NCI-H1436 (cell line): ENCODE results near the gene SHB.

ENCODE experiments used
- DNase-seq: peaks from one replicate; lab custom pipeline; 2025; lab: John Stamatoyannopoulos, UW

Gene SHB

DNA sequence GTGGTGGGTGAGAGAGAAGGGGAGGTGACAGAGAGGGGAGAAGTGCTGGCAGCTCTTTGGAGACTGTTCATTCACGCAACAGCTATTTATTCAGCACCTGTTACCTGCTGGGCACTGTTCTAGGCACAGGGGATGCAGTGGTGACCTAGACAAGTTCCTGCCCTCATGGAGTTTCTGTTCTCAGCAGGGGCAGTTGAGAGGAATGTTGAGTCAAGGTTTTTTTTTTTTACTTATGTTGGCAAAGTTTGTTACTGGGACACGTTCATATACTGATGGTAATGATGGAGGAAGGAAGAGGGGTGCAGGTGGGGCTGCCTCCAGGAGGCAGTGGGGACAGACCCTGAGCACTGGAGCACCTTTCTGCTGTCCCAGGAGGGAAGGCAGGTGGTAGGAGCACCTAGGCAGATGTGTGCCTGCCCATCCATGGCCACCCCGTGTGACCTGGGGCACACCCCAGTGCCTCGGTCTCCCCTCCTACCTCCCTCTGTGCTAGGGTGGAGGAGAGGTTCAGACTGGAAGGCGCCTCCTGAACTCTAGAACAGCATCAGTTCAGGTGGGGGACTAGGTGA lies 115.7 kb downstream of the SHB start:
- DNase-seq: no peak

DNA sequence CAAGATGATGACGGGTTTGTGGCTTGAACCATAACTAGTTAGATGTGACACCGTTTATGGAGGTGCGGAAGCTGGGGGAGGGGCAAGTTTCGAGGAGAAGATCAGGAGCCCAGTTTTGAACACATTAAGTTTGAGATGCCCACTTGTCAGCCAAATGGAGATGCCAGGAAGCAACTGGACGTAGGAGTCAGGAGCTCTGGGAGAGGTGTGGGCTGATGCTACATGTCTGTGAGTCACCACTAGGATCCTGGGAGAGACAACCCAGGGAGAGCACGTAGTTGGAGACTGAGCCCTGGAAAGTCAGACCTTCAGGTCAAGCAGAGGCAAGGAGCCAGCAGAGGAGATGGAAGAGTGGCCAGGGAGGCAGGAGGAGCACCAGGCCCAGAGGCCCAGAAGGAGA lies 116.3 kb downstream of the SHB start:
- DNase-seq: no peak

- no peak for DNase-seq
These were observed 117.2 kb downstream of the SHB start for GRCh38 chr9:37951671-37952449.

GRCh38 chr9:37950561-37950960 lies 118.5 kb downstream of the SHB start:
- no peak for DNase-seq

GRCh38 chr9:37949576-37949975 lies 119.5 kb downstream of the SHB start:
- no peak for DNase-seq

- no peak for DNase-seq
These were observed 120.5 kb downstream of the SHB start for GRCh38 chr9:37948417-37948980.

- DNase-seq: no peak
These were observed 121.0 kb downstream of the SHB start for GRCh38 chr9:37947977-37948376.

DNA sequence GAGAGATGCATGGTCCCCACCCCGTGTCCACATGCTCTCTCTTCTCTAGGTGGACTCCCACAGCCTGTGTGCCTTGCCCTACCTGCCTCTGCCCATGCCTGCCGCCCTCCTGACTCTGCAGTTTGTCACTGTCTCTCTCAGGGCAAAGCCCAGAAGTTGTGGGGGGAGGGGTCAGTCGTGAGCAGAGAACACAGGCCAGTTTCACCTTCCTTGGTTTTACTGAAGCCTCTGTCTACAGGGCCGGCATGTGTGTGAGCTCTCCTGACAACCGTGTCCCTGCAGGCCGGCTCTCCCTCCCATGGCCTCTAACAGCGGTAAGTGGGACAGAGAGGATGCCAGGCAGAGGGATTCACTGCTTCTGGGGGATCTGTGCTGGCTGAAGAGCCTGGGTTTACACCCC lies 121.6 kb downstream of the SHB start:
- no peak for DNase-seq

DNA sequence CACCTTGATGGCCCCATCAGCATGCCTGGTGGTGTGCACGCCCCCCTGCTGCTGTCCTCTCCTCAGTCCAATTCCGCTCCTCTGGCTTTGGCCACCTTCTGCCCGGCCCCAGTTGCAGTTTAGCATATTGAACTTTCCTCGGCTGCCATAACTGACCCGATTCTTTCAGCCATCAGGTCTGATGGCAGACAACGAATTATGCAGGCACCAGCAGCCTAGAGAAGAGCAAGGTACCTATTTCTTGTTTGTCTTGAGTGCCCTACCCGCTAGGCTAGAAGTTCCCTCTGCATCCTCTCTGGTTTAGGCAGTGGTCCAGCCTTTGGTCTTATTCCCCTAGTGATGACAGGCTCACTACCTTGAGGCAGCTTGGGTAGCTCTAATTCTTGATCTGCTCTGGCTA lies 122.1 kb downstream of the SHB start:
- DNase-seq: no peak

DNA sequence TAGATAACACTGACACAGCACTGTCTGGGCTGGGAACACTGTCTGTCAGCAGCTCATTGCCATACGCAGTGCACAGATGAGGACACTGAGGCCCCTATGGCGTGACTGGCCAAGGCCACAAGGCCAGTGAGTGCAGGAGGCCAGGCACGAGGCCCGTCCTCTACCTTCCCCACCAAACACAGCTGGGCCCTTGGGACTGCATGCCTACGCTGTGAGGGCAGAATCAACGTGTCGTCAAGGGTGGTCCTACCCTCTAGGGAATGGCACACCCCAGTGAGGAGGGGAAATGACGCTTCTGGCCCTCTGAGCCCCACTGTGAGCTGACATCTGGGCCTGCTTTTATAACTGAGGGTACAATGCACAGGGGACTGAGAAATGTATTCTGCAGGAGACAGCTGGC lies 123.0 kb downstream of the SHB start:
- DNase-seq: no peak

DNA sequence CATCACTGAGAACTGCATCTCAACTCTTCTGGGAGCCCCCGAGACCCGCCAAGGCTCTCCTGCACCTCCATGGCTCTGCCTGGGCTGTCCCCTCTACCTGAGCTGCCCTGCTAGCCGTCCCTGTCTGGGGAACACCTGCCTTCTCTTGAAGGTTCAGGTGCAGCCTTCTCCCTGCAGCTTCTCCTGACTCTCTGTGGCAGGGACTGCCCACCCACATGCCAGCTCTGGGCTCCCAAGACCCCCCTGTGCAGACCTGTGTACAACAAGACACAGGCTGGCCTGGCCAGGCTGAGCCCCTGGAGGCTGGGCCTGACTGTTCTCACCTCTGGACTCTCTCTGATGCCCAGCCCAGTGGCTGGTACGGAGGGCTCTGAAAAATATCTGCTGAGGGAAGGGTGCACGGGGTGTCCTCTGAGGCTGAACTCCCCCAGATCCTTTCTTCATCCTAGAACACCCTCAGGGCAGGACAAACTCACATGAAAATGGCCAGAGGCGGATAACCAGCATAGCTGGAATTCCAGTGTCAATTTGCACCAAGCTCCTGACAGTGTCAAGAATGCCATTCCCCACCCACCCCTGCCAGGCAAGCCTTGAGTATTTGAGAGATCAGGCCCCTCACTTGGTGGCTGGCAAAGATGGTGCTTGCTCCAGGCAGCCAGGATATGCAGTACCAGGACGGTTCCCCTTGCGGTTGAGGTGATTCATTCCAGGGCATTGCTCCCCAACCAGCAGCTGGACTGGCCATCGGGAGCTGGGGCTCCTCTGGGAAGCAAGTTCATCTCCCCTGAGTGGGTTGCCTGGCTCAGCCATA lies 124.2 kb downstream of the SHB start:
- no peak for DNase-seq

GRCh38 chr9:37944266-37944650 lies 124.8 kb downstream of the SHB start:
- no peak for DNase-seq

DNA sequence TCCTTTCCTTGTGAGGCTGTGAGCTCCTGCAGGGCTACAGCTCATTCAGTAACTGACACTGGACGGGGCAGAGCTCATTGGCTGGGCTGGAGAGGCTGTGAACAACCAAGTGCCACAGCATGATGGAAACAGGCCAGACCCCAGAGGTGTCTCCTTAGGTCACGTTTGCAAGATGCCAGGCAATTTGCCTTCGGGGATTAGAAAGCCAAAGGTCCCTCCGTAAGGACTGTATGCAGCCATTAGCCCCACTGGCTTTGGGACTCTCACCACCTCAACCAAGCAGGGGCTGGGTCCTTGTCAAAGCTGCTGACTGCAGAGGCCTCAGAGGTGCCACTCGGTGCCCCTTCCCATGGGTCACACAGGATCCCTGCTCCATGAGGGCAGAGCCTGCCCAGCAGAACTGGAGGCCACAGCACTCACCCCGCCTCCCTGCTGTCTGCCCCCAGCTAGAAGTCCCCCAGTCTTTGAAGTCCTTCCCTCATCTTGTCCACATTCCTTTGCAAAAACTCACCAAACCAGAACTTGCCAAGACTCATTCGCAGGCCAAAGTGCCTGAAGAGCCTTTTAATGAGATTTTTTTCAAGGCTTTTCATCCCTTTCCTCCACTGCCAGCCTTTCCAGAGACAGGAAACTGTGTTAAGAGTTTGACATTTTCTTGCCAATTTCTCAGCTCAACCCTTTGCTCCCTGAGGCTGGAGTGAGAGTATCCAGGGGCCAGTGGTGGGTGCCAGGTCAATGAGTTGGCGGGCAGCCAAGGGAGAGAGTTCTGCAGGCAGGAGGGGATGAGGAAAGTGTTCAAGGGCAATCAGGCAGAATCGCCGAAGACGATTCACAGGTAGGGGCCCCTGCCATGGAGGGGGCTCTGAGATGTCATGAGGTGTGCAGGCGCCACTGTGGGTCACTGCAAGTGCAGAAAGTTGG lies 125.4 kb downstream of the SHB start:
- no peak for DNase-seq

DNA sequence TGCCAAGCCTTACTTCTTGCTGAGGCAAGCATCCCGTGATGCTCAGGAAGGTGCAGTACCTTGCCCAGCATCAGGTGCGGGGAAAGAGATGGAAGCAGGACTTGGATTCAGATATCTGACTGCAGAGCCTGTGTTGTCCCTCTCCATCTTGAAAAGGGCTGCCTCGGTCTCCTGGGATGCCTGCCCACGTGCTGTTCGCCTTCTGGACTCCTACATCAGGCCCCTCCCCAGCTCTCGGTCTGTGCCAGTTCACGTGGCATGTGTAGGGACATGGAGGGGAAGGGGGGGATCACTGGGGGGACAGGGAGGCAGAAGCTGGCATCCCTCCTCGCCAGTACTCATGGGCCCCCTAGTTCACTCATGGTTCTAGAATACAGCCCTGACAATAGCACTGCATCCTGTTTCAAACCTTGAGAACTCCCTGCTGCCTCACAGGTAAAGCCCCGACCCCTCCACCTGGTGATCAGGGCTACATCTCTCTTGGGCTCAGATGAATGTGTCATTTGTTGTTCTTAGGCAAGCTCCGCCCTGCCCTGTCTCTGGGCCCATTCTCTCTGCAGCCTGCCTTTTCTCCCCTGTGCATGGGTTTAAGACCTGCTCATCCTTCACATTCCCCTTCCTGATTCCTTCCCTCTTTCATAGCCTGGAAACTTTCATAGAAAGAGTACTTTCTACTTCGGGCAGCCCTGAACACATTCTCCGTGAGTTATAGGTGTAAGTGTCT lies 126.2 kb downstream of the SHB start:
- no peak for DNase-seq

- no peak for DNase-seq
These were observed 127.8 kb downstream of the SHB start for GRCh38 chr9:37941253-37941652.

- no peak for DNase-seq
These were observed 129.4 kb downstream of the SHB start for GRCh38 chr9:37939575-37940095.

- no peak for DNase-seq
These were observed 130.7 kb downstream of the SHB start for GRCh38 chr9:37938121-37938891.

GRCh38 chr9:37937366-37937765 lies 131.7 kb downstream of the SHB start:
- no peak for DNase-seq

- DNase-seq: no peak
These were observed 132.1 kb downstream of the SHB start for GRCh38 chr9:37936965-37937364.

GRCh38 chr9:37936376-37936775 lies 132.7 kb downstream of the SHB start:
- no peak for DNase-seq
